Esophagus muscularis mucosa (tissue), 4 donors: ENCODE data around the gene APOBR. TPM values are rescaled to one million over a fixed set of nuclear protein-coding genes. Genes with fewer than 3 reads are reported as not detected.
"Not testable (repeated sequence)": the region's sequence is repeated elsewhere in the genome, so short reads cannot be mapped to it uniquely, and the experiment has no call there.

Experiments used
- DNase-seq: peaks from one replicate; pipeline ENCODE4 v3.0.0-alpha.2; 2017; ENCODE audit errors: extremely low spot score
- H3K27ac ChIP-seq, 4 donors: fragments of 200-600 bp; sonication (generic); replicated peaks in 1 of 4; 1 replicate in 3 of 4; 2 replicates in 1 of 4; pipeline ENCODE4 v1.5.1; 2016 to 2019; ENCODE audit warnings: mild to moderate bottlenecking in 1 of 4
- H3K27me3 ChIP-seq, 4 donors: fragments of 200-600 bp; sonication (generic); one replicate each; pipeline versions ENCODE4 v1.5.1 to v1.6.0; 2016 to 2019
- H3K36me3 ChIP-seq, 4 donors: fragments of 200-600 bp; sonication (generic); one replicate each; pipeline ENCODE4 v1.5.1; 2016 to 2019
- H3K4me1 ChIP-seq, 4 donors: fragments of 200-600 bp; sonication (generic); one replicate each; pipeline ENCODE4 v1.5.1; 2016 to 2019
- H3K4me3 ChIP-seq, 4 donors: fragments of 200-600 bp; sonication (generic); 1 replicate in 2 of 4; 2 replicates in 2 of 4; pipeline ENCODE4 v1.5.1; 2016 to 2019; ENCODE audit warnings: mild to moderate bottlenecking in 4 of 4, moderate library complexity in 1 of 4
- H3K9me3 ChIP-seq, 4 donors: fragments of 200-600 bp; sonication (generic); 1 replicate in 3 of 4; 2 replicates in 1 of 4; pipeline ENCODE4 v1.5.1; 2016 to 2019
- EP300 ChIP-seq: sonication (generic); formaldehyde crosslinking; IDR thresholded peaks from one replicate; pipeline ENCODE4 v1.6.1; 2017; ENCODE audit warnings: antibody characterized with exemption
- POLR2A ChIP-seq: fragments of 450-650 bp; IDR thresholded peaks from one replicate; pipeline ENCODE4 v1.6.1; 2017; ENCODE audit warnings: antibody characterized with exemption, moderate library complexity, mild to moderate bottlenecking, low read depth
- POLR2AphosphoS5 ChIP-seq, 2 donors: sonication (generic); formaldehyde crosslinking; IDR thresholded peaks; one replicate each; pipeline ENCODE4 v1.6.1; 2017; ENCODE audit warnings: antibody characterized with exemption in 2 of 2
- WGBS: methylation state at CpG from one replicate; pipeline ENCODE4 v1.1.5; 2018; 5-methylcytosine and 5-hydroxymethylcytosine counted together
- intact Hi-C: fragments of 100-400 bp; cut with DNase I; formaldehyde crosslinking; loops from one replicate; pipeline ENCODE4 v1.15.1; 2023
- total RNA-seq, 4 donors: library from RNA; depleted of rRNA; stranded (reverse); fragments of >200 nt; gene quantifications; one replicate each; pipeline versions ENCODE4 v1.1.0 to v1.2.1, GENCODE V29; 2016
- TF ChIP-seq, protein P1 (sequence below), 3 experiments: fragments of 200-600 bp in 2 of 3; fragments of 450-650 bp in 1 of 3; sonication (generic) in 2 of 3; IDR thresholded peaks; one replicate each; pipeline ENCODE4 v1.5.1; 2017 to 2019; ENCODE audit warnings: antibody characterized with exemption in 3 of 3, mild to moderate bottlenecking in 2 of 3, moderate library complexity in 1 of 3

Gene APOBR
- total RNA-seq, 4 donors from 2014 or later, result 0.83 to 3.5 (median 1.6) TPM

DNA sequence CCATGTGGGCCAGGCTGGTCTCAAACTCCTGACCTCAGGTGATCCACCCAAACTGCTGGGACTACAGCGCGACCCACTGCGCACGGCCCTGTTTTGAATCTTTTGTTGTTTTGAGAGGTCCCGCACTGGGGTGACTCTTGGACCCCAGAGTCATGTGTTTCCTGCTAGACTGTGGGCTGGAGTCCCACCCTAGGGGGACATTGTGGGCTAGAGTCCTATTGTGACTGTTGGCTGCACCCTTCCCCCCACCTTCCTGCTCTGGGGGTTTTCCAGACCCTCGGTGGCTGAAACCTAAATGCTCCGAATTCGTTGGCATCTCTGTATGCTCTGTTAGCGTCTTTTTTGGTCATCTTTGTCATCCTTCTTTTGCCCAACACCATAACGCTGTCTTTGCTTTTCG, 28.3 kb downstream of the APOBR start:
- no peaks in the 10 kb centered on the region for H3K36me3 ChIP-seq
- intact Hi-C loops, result no loop called here
- no peak overlapping the region for H3K27ac ChIP-seq
- no peak for DNase-seq
- TF ChIP-seq, protein P1, sequence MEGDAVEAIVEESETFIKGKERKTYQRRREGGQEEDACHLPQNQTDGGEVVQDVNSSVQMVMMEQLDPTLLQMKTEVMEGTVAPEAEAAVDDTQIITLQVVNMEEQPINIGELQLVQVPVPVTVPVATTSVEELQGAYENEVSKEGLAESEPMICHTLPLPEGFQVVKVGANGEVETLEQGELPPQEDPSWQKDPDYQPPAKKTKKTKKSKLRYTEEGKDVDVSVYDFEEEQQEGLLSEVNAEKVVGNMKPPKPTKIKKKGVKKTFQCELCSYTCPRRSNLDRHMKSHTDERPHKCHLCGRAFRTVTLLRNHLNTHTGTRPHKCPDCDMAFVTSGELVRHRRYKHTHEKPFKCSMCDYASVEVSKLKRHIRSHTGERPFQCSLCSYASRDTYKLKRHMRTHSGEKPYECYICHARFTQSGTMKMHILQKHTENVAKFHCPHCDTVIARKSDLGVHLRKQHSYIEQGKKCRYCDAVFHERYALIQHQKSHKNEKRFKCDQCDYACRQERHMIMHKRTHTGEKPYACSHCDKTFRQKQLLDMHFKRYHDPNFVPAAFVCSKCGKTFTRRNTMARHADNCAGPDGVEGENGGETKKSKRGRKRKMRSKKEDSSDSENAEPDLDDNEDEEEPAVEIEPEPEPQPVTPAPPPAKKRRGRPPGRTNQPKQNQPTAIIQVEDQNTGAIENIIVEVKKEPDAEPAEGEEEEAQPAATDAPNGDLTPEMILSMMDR (IDR thresholded peaks at IDR 0.05), result no peak
- TF ChIP-seq POLR2AphosphoS5 (IDR thresholded peaks at IDR 0.05), result no peak
- TF ChIP-seq EP300, result no peak
- TF ChIP-seq POLR2A, result no peak
- WGBS, result 90% methylated on average over 8 of the region's 11 CpGs
- no peaks in the 10 kb centered on the region for H3K9me3 ChIP-seq
- no peaks in the 10 kb centered on the region for H3K27me3 ChIP-seq
- no peak overlapping the region for H3K4me3 ChIP-seq
- peaks cover 0 to 15% (median 15%) of the 10 kb centered on the region in 4 donors for H3K4me1 ChIP-seq

GRCh38 chr16:28524681-28525171, 30.3 kb downstream of the APOBR start:
- Histone ChIP-seq H3K4me3 (no peak overlapping the region), H3K27ac (no peak overlapping the region), H3K9me3 (no peaks in the 10 kb centered on the region), H3K36me3 (no peaks in the 10 kb centered on the region), H3K4me1 (peaks cover 0 to 18% (median 15%) of the 10 kb centered on the region in 4 donors), H3K27me3 (no peaks in the 10 kb centered on the region)
- intact Hi-C loops, result no loop called here
- WGBS, result 74% methylated on average over 6 of the region's 6 CpGs
- no peak for TF ChIP-seq POLR2A
- TF ChIP-seq, protein P1 (IDR thresholded peaks at IDR 0.05), result no peak
- no peak for TF ChIP-seq EP300
- TF ChIP-seq POLR2AphosphoS5 (IDR thresholded peaks at IDR 0.05), result no peak
- no peak for DNase-seq

GRCh38 chr16:28526201-28527099, 32.0 kb downstream of the APOBR start:
- DNase-seq, result no peak
- Histone ChIP-seq H3K27ac (peak overlapping the region in 2 of 4 donors; percentile 22 to 30), H3K27me3 (no peaks in the 10 kb centered on the region), H3K36me3 (no peaks in the 10 kb centered on the region), H3K4me1 (peaks cover 0 to 18% (median 16%) of the 10 kb centered on the region in 4 donors), H3K4me3 (no peak overlapping the region), H3K9me3 (no peaks in the 10 kb centered on the region)
- 92% methylated on average over 11 of the region's 11 CpGs for WGBS
- TF ChIP-seq, protein P1 (IDR thresholded peaks at IDR 0.05), result no peak
- TF ChIP-seq POLR2A (no peak), POLR2AphosphoS5 (IDR thresholded peaks at IDR 0.05) (no peak), EP300 (no peak)
- intact Hi-C loops, result no loop called here

DNA sequence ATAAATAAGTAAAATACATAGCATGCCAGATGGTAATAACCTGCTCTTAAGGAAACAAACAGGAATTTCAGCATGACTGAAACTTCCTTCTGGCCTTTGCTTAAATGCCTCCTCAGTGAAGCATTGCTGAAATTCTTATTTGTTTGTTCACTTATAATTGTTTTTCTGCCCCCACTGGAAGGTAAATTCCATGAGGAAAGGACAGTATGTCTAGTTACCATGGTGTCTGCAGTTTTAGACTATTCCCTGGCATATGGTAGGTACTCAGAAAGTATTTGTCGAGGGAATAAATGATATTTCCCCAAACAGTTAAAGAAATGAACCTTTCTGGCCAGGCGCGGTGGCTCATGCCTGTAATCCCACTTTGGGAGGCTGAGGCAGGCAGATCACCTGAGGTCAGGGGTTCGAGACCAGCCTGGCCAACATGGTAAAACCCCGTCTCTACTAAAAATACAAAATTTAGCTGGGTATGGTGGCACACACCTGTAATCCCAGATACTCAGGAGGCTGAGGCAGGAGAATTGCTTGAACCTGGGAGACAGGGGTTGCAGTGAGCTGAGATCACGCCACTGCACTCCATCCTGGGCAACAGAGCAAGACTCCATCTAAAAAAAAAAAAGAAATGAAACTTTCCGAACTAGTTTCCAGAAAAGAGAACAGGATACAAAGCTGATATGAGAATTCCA, 32.8 kb downstream of the APOBR start:
- DNase-seq, H3K36me3 ChIP-seq, H3K27ac ChIP-seq, intact Hi-C loops, H3K9me3 ChIP-seq, H3K4me3 ChIP-seq, H3K27me3 ChIP-seq: not testable (repeated sequence)
- peaks cover 3 to 25% (median 21%) of the 10 kb centered on the region in 4 donors for H3K4me1 ChIP-seq
- 91% methylated on average over 7 of the region's 7 CpGs for WGBS

- no peaks in the 10 kb centered on the region for H3K9me3 ChIP-seq
- intact Hi-C loops, result no loop called here
- no peaks in the 10 kb centered on the region for H3K27me3 ChIP-seq
- TF ChIP-seq POLR2AphosphoS5 (IDR thresholded peaks at IDR 0.05) (no peak), POLR2A (no peak), EP300 (no peak)
- TF ChIP-seq, protein P1 (IDR thresholded peaks at IDR 0.05), result no peak
- H3K36me3 ChIP-seq, result no peaks in the 10 kb centered on the region
- 93% methylated on average over 5 of the region's 5 CpGs for WGBS
- no peak for DNase-seq
- no peak overlapping the region for H3K4me3 ChIP-seq
- peaks cover 11 to 32% (median 27%) of the 10 kb centered on the region in 4 donors for H3K4me1 ChIP-seq
- H3K27ac ChIP-seq, result no peak overlapping the region
Observed at GRCh38 chr16:28527985-28528384, 33.5 kb downstream of the APOBR start.
